Hepatocyte (in vitro differentiated cells): ENCODE measurements around the gene UBIAD1.

Experiments used
- EZH2 ChIP-seq: fragments of 200-600 bp; sonication (generic); IDR thresholded peaks from 2 replicates; pipeline ENCODE4 v1.6.1; 2016; ENCODE audit warnings: antibody characterized with exemption, mild to moderate bottlenecking, borderline replicate concordance
- TF ChIP-seq, protein P1 (sequence below): fragments of 200-600 bp; sonication (generic); IDR thresholded peaks from 2 replicates; pipeline ENCODE4 v1.5.1; 2016; ENCODE audit warnings: antibody characterized with exemption, mild to moderate bottlenecking; ENCODE audit not compliant: poor library complexity

DNA sequence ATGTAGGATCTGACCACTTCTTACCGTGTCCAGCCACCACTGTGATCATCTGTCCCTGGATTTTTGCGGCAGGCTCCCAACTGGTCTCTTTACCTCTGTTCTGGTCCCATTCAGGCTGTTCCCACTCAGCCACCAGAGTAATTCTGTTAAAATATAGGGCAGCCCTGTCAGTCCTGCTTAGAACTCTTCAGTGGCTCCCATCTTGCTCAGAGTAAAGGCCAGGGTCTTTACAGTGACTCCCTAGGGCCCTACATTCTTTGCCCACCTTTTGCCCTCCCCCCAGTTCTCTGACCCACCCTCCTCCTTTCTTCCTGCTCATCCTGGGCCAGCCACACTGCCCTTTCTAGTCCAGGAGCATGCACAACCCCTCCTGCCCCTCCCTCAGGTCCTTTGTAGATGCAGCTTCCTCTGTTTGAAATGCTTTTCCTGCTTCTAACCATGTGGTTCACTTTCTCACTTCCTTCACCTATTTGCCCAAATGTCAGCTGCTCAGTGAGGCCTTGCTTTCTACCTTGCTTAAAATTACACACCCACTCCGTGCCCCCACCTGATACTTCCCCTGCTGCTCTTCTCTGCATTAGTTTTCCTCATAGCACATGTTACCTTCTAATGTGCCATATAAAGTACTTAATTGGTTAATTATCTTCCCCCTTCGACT is 7.8 kb downstream of the UBIAD1 start:
- TF ChIP-seq, protein P1, sequence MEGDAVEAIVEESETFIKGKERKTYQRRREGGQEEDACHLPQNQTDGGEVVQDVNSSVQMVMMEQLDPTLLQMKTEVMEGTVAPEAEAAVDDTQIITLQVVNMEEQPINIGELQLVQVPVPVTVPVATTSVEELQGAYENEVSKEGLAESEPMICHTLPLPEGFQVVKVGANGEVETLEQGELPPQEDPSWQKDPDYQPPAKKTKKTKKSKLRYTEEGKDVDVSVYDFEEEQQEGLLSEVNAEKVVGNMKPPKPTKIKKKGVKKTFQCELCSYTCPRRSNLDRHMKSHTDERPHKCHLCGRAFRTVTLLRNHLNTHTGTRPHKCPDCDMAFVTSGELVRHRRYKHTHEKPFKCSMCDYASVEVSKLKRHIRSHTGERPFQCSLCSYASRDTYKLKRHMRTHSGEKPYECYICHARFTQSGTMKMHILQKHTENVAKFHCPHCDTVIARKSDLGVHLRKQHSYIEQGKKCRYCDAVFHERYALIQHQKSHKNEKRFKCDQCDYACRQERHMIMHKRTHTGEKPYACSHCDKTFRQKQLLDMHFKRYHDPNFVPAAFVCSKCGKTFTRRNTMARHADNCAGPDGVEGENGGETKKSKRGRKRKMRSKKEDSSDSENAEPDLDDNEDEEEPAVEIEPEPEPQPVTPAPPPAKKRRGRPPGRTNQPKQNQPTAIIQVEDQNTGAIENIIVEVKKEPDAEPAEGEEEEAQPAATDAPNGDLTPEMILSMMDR, result no peak
- no peak for TF ChIP-seq EZH2
